A549 treated with ZK216348 at 1 μM for 4 hours (cell line): ENCODE results near the gene SHQ1. TPM values are rescaled to one million over a fixed set of nuclear protein-coding genes. Genes with fewer than 3 reads are reported as not detected.

Source experiments
- total RNA-seq: library from RNA; stranded (reverse); fragments of 200-300 nt; extraction: Qiagen RNA extraction; gene quantifications from 5 replicates; pipeline ENCODE4 v1.2.3, GENCODE V29; 2022; ENCODE audit warnings: low read depth

Gene SHQ1
- 16.2 to 22.7 TPM (median 17.4 TPM) in 5 replicates for total RNA-seq

DNA sequence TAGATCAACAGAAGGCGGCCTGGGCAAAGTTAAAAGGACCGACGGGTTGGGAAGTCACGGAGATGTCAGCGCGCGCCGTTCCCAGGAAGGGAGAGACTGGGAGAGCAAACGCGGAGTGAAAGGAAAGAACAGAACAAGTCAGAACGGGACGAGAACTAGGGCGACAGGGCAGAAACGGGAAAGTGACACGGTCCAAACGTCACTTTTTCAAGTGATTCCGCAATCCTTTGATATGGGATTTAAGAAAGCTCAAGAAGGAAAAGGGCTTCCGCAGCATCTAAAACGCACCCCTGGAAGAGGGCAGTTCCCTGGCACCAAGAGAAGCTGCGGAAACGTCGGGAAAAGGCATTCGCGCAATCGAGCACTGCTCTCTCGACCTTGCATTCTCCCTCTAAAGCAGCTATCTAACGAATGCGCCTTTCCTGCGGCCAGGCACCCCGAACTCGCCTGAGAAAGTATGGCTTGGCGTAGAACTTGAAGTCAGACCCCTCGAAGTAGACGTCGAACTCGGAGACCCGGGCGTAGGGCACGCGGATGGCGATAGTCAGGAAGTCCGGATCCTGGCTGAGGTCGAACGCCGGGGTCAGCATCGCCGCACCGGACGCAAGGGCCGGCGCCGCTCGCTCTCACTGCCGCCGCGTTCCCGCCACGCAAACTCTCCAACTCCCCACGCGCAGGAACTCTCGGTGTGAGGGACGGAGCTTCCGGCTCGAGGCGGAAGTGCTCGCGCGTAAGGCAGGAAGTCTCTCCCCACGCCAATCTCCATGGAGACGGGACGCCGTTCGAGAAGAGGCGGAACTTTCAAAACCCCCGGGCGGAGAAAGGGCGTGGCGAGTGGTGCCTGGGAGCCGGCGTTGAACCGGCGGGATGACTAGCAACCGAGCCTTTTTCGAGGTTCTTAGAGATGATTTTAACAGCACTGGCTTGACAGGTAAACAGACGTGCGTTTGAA is at the start of gene SHQ1:
TSS of gene SHQ1 (minus strand) at position 695 of the 952 bp plus-strand sequence. CDS start at position 590, 105 bp downstream.

DNA sequence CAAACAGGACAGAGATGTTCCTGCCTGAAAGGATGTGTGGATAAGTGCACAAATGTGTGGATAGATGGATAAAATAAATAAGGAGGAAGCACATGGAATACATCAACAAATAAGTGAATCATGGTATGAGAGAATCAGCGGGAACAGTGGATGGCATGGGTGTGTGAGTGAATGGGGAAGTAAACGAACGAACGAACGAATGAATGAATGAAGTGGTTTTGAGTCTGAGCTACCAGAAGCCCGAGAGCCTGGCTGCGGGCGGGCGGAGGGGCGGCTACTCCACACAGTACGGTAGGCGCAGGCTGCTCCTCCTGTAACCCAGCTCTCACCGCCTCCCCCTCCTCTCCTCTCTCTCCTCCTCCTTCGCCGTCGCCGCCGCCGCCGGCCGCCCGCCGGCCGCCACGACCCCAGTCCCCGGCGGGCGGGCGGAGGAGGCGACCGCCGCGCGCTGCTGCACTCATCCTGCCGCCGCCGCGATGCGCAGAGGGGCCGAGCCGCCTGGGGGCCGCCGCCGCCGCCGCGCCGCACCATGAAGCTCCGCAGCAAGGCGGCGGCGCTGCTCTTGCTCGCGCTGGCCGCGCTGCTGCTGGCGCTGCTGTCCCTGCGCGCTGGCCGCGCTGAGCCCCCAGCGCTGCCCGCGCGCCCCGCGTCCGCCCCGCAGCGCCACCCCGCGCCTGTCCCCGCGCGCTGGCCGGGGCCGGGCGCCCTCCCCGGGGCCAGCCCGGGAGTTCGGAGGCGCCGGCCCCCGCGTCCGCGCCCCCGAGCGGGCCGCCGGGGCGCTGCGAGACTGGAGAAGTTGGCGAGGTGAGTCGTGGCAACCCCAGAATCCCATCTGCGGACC is 39.7 kb upstream of the SHQ1 start, which contains the start of gene GXYLT2:
TSS of gene GXYLT2 (plus strand) at position 342 of the 841 bp plus-strand sequence. CDS start at position 530, 188 bp downstream.

Other genes starting within 250 kb of the SHQ1 start
- gene GXYLT2, start 39.6 kb upstream of the SHQ1 start, total RNA-seq: 1.1 to 3.5 TPM (median 1.4 TPM) in 5 replicates
- gene PPP4R2, start 148.4 kb upstream of the SHQ1 start, total RNA-seq: 29.5 to 64.8 TPM (median 34.0 TPM) in 5 replicates
- 0.23 to 0.56 TPM (median 0.42 TPM) in 5 replicates for gene EBLN2, start 213.2 kb upstream of the SHQ1 start, total RNA-seq